ENCODE data around the gene THTPA.
"Not testable (repeated sequence)": the region's sequence is repeated elsewhere in the genome, so short reads cannot be mapped to it uniquely, and the experiment has no call there.

THTPA gene

GRCh38 chr14:23523229-23524016, 32.6 kb upstream of the THTPA start:
- Mint-ChIP-seq H3K27ac (ENCODE audit: low read depth) (no peak overlapping the region), H3K36me3 (ENCODE audit: insufficient read depth) (peaks cover 4% of the 10 kb centered on the region), H3K27me3 (no peaks in the 10 kb centered on the region), H3K4me1 (no peaks in the 10 kb centered on the region), H3K4me3 (no peak overlapping the region), H3K9me3 (no peaks in the 10 kb centered on the region)
- no peak for DNase-seq (ENCODE audit: low spot score in 2 of 2)
- no peak for ATAC-seq (replicated peaks; ENCODE audit: extremely low read depth, poor library complexity, severe bottlenecking)

GRCh38 chr14:23524954-23525353, 31.1 kb upstream of the THTPA start:
- Mint-ChIP-seq H3K27ac (ENCODE audit: low read depth) (no peak overlapping the region), H3K27me3 (no peaks in the 10 kb centered on the region), H3K4me1 (no peaks in the 10 kb centered on the region), H3K4me3 (no peak overlapping the region), H3K9me3 (no peaks in the 10 kb centered on the region), H3K36me3 (ENCODE audit: insufficient read depth) (peaks cover 4% of the 10 kb centered on the region)
- DNase-seq (ENCODE audit: low spot score in 2 of 2) (no peak), ATAC-seq (replicated peaks; ENCODE audit: extremely low read depth, poor library complexity, severe bottlenecking) (no peak)

GRCh38 chr14:23525611-23526010, 30.5 kb upstream of the THTPA start:
- H3K36me3 Mint-ChIP-seq (ENCODE audit: insufficient read depth) = peaks cover 4% of the 10 kb centered on the region
- H3K27ac Mint-ChIP-seq (ENCODE audit: low read depth) = no peak overlapping the region
- ATAC-seq (replicated peaks; ENCODE audit: extremely low read depth, poor library complexity, severe bottlenecking) (no peak), DNase-seq (ENCODE audit: low spot score in 2 of 2) (no peak)
- H3K27me3 Mint-ChIP-seq = no peaks in the 10 kb centered on the region
- H3K9me3 Mint-ChIP-seq = no peaks in the 10 kb centered on the region
- H3K4me1 Mint-ChIP-seq = no peaks in the 10 kb centered on the region
- no peak overlapping the region for H3K4me3 Mint-ChIP-seq

- no peaks in the 10 kb centered on the region for H3K27me3 Mint-ChIP-seq
Observed at GRCh38 chr14:23528555-23528954, 27.5 kb upstream of the THTPA start.

GRCh38 chr14:23529016-23529415, 27.1 kb upstream of the THTPA start:
- no peaks in the 10 kb centered on the region for H3K9me3 Mint-ChIP-seq
- no peaks in the 10 kb centered on the region for H3K27me3 Mint-ChIP-seq
- H3K36me3 Mint-ChIP-seq (ENCODE audit: insufficient read depth) = peaks cover 2% of the 10 kb centered on the region
- no peaks in the 10 kb centered on the region for H3K4me1 Mint-ChIP-seq
- no peak overlapping the region for H3K4me3 Mint-ChIP-seq
- H3K27ac Mint-ChIP-seq (ENCODE audit: low read depth) = peak overlapping the region; percentile 74
- DNase-seq (ENCODE audit: low spot score in 2 of 2) (no peak), ATAC-seq (replicated peaks; ENCODE audit: extremely low read depth, poor library complexity, severe bottlenecking) (no peak)

More at GRCh38 chr14:23528555-23528954, 27.5 kb upstream of the THTPA start:
- Mint-ChIP-seq H3K9me3 (no peaks in the 10 kb centered on the region), H3K27ac (ENCODE audit: low read depth) (peak overlapping the region; percentile 74), H3K36me3 (ENCODE audit: insufficient read depth) (peaks cover 2% of the 10 kb centered on the region), H3K4me1 (no peaks in the 10 kb centered on the region), H3K4me3 (no peak overlapping the region)
- DNase-seq (ENCODE audit: low spot score in 2 of 2) (no peak), ATAC-seq (replicated peaks; ENCODE audit: extremely low read depth, poor library complexity, severe bottlenecking) (no peak)

GRCh38 chr14:23530375-23531055, 25.6 kb upstream of the THTPA start:
- Mint-ChIP-seq H3K27me3 (no peaks in the 10 kb centered on the region), H3K27ac (ENCODE audit: low read depth) (no peak overlapping the region), H3K36me3 (ENCODE audit: insufficient read depth) (peaks cover 2% of the 10 kb centered on the region)

GRCh38 chr14:23531391-23531790, 24.7 kb upstream of the THTPA start:
- ATAC-seq (replicated peaks; ENCODE audit: extremely low read depth, poor library complexity, severe bottlenecking) = no peak
- peaks cover 2% of the 10 kb centered on the region for H3K36me3 Mint-ChIP-seq (ENCODE audit: insufficient read depth)
- no peaks in the 10 kb centered on the region for H3K9me3 Mint-ChIP-seq
- H3K4me3 Mint-ChIP-seq = no peak overlapping the region
- no peak for DNase-seq (ENCODE audit: low spot score in 2 of 2)
- no peaks in the 10 kb centered on the region for H3K27me3 Mint-ChIP-seq
- H3K4me1 Mint-ChIP-seq = no peaks in the 10 kb centered on the region
- peak overlapping the region; percentile 45 for H3K27ac Mint-ChIP-seq (ENCODE audit: low read depth)

More at GRCh38 chr14:23530375-23531055, 25.6 kb upstream of the THTPA start:
- no peak for DNase-seq (ENCODE audit: low spot score in 2 of 2)
- no peak for ATAC-seq (replicated peaks; ENCODE audit: extremely low read depth, poor library complexity, severe bottlenecking)
- no peaks in the 10 kb centered on the region for H3K4me1 Mint-ChIP-seq
- H3K9me3 Mint-ChIP-seq = no peaks in the 10 kb centered on the region
- H3K4me3 Mint-ChIP-seq = no peak overlapping the region

- no peak overlapping the region for H3K4me3 Mint-ChIP-seq
- no peak for ATAC-seq (replicated peaks; ENCODE audit: extremely low read depth, poor library complexity, severe bottlenecking)
- no peaks in the 10 kb centered on the region for H3K36me3 Mint-ChIP-seq (ENCODE audit: insufficient read depth)
- no peaks in the 10 kb centered on the region for H3K27me3 Mint-ChIP-seq
- no peak for DNase-seq (ENCODE audit: low spot score in 2 of 2)
- H3K4me1 Mint-ChIP-seq = no peaks in the 10 kb centered on the region
- no peaks in the 10 kb centered on the region for H3K9me3 Mint-ChIP-seq
- H3K27ac Mint-ChIP-seq (ENCODE audit: low read depth) = no peak overlapping the region
Observed at GRCh38 chr14:23532658-23533057, 23.4 kb upstream of the THTPA start.

- H3K9me3 Mint-ChIP-seq = no peaks in the 10 kb centered on the region
- no peak overlapping the region for H3K27ac Mint-ChIP-seq (ENCODE audit: low read depth)
- no peak for ATAC-seq (replicated peaks; ENCODE audit: extremely low read depth, poor library complexity, severe bottlenecking)
Observed at GRCh38 chr14:23533652-23534435, 22.2 kb upstream of the THTPA start.

GRCh38 chr14:23535943-23536342, 20.1 kb upstream of the THTPA start:
- H3K36me3 Mint-ChIP-seq (ENCODE audit: insufficient read depth) = no peaks in the 10 kb centered on the region
- H3K27me3 Mint-ChIP-seq = no peaks in the 10 kb centered on the region
- DNase-seq (ENCODE audit: low spot score in 2 of 2) (no peak), ATAC-seq (replicated peaks; ENCODE audit: extremely low read depth, poor library complexity, severe bottlenecking) (no peak)
- no peaks in the 10 kb centered on the region for H3K9me3 Mint-ChIP-seq
- H3K4me1 Mint-ChIP-seq = no peaks in the 10 kb centered on the region
- H3K27ac Mint-ChIP-seq (ENCODE audit: low read depth) = no peak overlapping the region
- H3K4me3 Mint-ChIP-seq = no peak overlapping the region

More at GRCh38 chr14:23533652-23534435, 22.2 kb upstream of the THTPA start:
- no peaks in the 10 kb centered on the region for H3K4me1 Mint-ChIP-seq
- no peak overlapping the region for H3K4me3 Mint-ChIP-seq
- H3K36me3 Mint-ChIP-seq (ENCODE audit: insufficient read depth) = no peaks in the 10 kb centered on the region
- DNase-seq (ENCODE audit: low spot score in 2 of 2) = no peak
- H3K27me3 Mint-ChIP-seq = no peaks in the 10 kb centered on the region

GRCh38 chr14:23536494-23536893, 19.6 kb upstream of the THTPA start:
- no peak overlapping the region for H3K4me3 Mint-ChIP-seq
- no peaks in the 10 kb centered on the region for H3K9me3 Mint-ChIP-seq

GRCh38 chr14:23536906-23537305, 19.2 kb upstream of the THTPA start:
- not testable (repeated sequence) for H3K36me3 Mint-ChIP-seq (ENCODE audit: insufficient read depth); H3K9me3 Mint-ChIP-seq; H3K4me3 Mint-ChIP-seq; H3K27me3 Mint-ChIP-seq; DNase-seq (ENCODE audit: low spot score in 2 of 2); H3K27ac Mint-ChIP-seq (ENCODE audit: low read depth); ATAC-seq (replicated peaks; ENCODE audit: extremely low read depth, poor library complexity, severe bottlenecking); H3K4me1 Mint-ChIP-seq

More at GRCh38 chr14:23536494-23536893, 19.6 kb upstream of the THTPA start:
- DNase-seq (ENCODE audit: low spot score in 2 of 2) (no peak), ATAC-seq (replicated peaks; ENCODE audit: extremely low read depth, poor library complexity, severe bottlenecking) (no peak)
- Mint-ChIP-seq H3K36me3 (ENCODE audit: insufficient read depth) (no peaks in the 10 kb centered on the region), H3K27me3 (no peaks in the 10 kb centered on the region), H3K27ac (ENCODE audit: low read depth) (no peak overlapping the region), H3K4me1 (no peaks in the 10 kb centered on the region)

Data from central memory CD8-positive, alpha-beta T cell (primary cell).